ENCODE data around the gene GNGT2.

DNA sequence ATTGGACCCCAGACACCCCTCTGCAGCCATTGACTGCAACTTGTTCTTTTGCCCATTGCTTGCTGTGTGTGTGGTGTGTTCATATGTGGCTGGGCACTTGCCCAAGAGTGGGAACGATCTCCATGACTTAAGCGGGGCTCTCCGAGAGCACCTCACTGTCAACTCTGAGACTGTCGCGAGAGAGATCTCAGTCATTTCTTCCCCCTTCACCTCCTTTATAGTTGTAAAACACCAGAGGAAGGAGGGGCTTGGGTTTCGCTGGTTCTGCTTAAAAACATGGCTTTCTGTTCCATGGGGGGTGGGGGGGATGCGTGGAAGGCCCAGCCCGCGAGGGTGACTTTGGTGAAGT lies 12.8 kb upstream of the GNGT2 start:
- TF ChIP-seq, protein P1, sequence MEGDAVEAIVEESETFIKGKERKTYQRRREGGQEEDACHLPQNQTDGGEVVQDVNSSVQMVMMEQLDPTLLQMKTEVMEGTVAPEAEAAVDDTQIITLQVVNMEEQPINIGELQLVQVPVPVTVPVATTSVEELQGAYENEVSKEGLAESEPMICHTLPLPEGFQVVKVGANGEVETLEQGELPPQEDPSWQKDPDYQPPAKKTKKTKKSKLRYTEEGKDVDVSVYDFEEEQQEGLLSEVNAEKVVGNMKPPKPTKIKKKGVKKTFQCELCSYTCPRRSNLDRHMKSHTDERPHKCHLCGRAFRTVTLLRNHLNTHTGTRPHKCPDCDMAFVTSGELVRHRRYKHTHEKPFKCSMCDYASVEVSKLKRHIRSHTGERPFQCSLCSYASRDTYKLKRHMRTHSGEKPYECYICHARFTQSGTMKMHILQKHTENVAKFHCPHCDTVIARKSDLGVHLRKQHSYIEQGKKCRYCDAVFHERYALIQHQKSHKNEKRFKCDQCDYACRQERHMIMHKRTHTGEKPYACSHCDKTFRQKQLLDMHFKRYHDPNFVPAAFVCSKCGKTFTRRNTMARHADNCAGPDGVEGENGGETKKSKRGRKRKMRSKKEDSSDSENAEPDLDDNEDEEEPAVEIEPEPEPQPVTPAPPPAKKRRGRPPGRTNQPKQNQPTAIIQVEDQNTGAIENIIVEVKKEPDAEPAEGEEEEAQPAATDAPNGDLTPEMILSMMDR (conservative IDR thresholded peaks at IDR 0.05; ENCODE audit: low read length), result no peak
- no peak for TF ChIP-seq EZH2phosphoT487 (IDR thresholded peaks at IDR 0.05; ENCODE audit: borderline replicate concordance, low read depth, low read length)
